ENCODE results near the gene SUB1.

DNA sequence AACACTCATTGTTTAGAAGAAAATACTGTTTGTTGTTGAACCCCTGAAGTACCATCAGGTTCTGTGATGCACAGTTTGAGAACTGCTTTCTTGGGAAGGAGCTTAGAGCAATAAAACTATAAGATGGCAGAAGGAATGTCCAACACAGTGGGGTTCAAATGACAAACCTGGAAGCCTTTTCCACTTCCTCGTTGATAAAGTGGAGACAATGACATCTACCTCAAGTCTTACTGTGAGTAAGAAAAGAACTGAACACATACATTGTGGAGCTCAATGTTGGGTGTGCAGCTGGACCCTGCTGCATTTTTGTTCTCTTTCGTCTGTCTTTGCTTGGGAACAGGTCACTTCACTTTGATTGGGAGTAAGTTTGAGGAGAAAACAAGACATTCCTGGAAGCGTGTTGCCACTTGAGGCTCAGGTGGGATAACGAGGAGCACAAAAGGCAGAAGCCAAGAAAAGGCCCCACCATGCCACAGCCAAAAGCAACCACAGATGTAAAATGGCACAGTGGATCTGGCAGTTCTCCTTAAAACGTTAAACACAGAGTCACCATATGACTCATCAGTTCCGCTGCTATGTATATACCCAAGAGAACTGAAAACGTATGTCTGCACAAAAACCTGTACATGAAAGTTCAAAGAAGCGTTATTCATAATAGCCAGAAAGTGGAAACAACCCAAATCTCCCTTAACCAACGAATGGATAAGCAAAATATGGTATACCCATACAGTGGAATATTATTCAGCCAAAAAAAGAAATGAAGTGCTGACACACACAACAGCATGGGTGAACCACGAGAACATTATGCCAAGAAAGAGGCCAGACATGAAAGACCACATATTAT, 42.9 kb upstream of the SUB1 start:
- TF ChIP-seq, protein P1, sequence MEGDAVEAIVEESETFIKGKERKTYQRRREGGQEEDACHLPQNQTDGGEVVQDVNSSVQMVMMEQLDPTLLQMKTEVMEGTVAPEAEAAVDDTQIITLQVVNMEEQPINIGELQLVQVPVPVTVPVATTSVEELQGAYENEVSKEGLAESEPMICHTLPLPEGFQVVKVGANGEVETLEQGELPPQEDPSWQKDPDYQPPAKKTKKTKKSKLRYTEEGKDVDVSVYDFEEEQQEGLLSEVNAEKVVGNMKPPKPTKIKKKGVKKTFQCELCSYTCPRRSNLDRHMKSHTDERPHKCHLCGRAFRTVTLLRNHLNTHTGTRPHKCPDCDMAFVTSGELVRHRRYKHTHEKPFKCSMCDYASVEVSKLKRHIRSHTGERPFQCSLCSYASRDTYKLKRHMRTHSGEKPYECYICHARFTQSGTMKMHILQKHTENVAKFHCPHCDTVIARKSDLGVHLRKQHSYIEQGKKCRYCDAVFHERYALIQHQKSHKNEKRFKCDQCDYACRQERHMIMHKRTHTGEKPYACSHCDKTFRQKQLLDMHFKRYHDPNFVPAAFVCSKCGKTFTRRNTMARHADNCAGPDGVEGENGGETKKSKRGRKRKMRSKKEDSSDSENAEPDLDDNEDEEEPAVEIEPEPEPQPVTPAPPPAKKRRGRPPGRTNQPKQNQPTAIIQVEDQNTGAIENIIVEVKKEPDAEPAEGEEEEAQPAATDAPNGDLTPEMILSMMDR (IDR thresholded peaks at IDR 0.05) = no peak
- no peak for TF ChIP-seq POLR2A (IDR thresholded peaks at IDR 0.05)
